ENCODE measurements around the gene DMD. TPM values are rescaled to one million over a fixed set of nuclear protein-coding genes. Genes with fewer than 3 reads are reported as not detected.

Gene DMD
- total RNA-seq, 4 donors from 2014 or later: 18.7 to 69.5 (median 38.5) TPM

- DNase-seq (ENCODE audit: low spot score in 2 of 2): no peak
- Histone ChIP-seq H3K4me3 (no peak overlapping the region), H3K27me3 (no peaks in the 10 kb centered on the region), H3K27ac (no peak overlapping the region), H3K9me3 (no peaks in the 10 kb centered on the region), H3K4me1 (no peaks in the 10 kb centered on the region), H3K36me3 (no peaks in the 10 kb centered on the region)
- TF ChIP-seq POLR2A (IDR thresholded peaks at IDR 0.05) (no peak), EP300 (IDR thresholded peaks at IDR 0.05) (no peak), CTCF (IDR thresholded peaks at IDR 0.05) (no peak), POLR2AphosphoS5 (IDR thresholded peaks at IDR 0.05) (no peak)
- 28% methylated on average over 3 of the region's 3 CpGs for WGBS
Observed at GRCh38 chrX:33205321-33205720, 6.0 kb downstream of the DMD start.

- H3K36me3 ChIP-seq: no peaks in the 10 kb centered on the region
- no peak for TF ChIP-seq POLR2AphosphoS5 (IDR thresholded peaks at IDR 0.05)
- TF ChIP-seq CTCF (IDR thresholded peaks at IDR 0.05): no peak
- no peak for TF ChIP-seq EP300 (IDR thresholded peaks at IDR 0.05)
- no peak for TF ChIP-seq POLR2A (IDR thresholded peaks at IDR 0.05)
- no peak overlapping the region for H3K4me3 ChIP-seq
- 41% methylated on average over 5 of the region's 5 CpGs for WGBS
- H3K4me1 ChIP-seq: no peaks in the 10 kb centered on the region
- no peak overlapping the region for H3K27ac ChIP-seq
- DNase-seq (ENCODE audit: low spot score in 2 of 2): no peak
- no peaks in the 10 kb centered on the region for H3K9me3 ChIP-seq
- H3K27me3 ChIP-seq: no peaks in the 10 kb centered on the region
Observed at GRCh38 chrX:33204889-33205288, 6.5 kb downstream of the DMD start.

DNA sequence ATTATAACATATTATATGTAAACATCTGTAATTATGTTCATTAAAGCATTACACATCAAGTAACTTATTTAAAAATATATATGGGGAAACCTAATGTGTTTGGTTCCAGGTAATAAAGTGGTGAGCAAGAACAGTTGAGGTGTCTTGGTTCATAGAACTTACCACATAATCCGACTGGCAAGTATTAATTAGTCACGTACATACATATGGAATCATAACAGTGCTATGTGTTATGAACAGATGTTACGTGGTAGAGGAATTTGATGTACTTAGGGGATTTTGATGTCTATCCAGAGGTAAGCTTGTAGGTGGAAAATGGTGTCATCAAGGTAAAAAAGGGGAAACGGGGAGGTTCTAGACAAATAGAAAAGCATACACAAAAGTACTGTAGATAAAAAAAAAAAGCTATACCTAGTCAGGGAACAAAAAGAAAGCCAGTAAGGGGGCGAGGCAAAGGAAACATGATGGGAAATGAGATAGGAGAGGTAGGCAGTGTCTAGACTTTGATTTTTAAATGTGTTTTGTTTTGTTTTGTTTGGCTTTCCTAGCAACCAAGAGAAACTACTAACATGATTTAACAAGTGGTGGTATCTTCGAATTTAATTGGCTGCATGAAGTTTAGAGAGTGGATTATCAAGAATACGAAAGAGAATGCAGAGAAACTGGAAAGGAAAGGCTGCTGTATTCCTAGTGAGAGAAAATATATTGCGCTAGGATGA is 12.6 kb downstream of the DMD start:
- DNase-seq (ENCODE audit: low spot score in 2 of 2): no peak
- Histone ChIP-seq H3K4me3 (no peak overlapping the region), H3K36me3 (no peaks in the 10 kb centered on the region), H3K9me3 (no peaks in the 10 kb centered on the region), H3K27me3 (no peaks in the 10 kb centered on the region), H3K4me1 (no peaks in the 10 kb centered on the region), H3K27ac (no peak overlapping the region)
- TF ChIP-seq CTCF (IDR thresholded peaks at IDR 0.05) (no peak), POLR2AphosphoS5 (IDR thresholded peaks at IDR 0.05) (no peak), EP300 (IDR thresholded peaks at IDR 0.05) (no peak), POLR2A (IDR thresholded peaks at IDR 0.05) (no peak)
- 48% methylated on average over 8 of the region's 8 CpGs for WGBS

- no peak for TF ChIP-seq EP300 (IDR thresholded peaks at IDR 0.05)
- TF ChIP-seq POLR2A (IDR thresholded peaks at IDR 0.05): no peak
- TF ChIP-seq CTCF (IDR thresholded peaks at IDR 0.05): no peak
- no peak for TF ChIP-seq POLR2AphosphoS5 (IDR thresholded peaks at IDR 0.05)
- WGBS: 73% methylated on average over 1 of the region's 1 CpG
- H3K27ac ChIP-seq: no peak overlapping the region
Observed at GRCh38 chrX:33195698-33196097, 15.7 kb downstream of the DMD start.

DNA sequence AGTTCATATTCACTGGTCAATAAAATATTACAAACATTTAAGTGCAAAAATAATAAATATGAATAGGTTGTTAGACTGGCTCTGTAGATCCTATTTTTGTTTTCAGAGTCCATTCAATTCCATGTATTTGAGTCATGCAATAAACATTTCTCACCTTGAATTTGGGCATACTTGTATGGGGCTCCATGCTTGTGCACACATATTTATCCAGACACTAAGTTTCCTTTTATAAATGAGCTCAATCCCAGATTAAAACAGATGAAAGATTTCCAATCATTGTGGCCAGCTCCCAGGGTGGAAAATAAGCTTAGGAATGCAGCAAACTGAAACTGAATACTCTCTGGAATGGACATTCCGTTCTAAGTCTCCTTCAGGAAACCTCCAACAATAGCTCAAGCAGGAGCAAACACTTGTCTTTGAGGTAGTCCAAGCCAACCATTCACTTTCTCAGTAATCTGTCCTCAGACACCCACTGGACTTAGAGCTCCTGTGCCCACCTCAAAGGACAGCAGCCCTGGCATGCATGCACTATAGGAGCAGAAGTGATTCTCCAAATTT is 16.4 kb downstream of the DMD start:
- Histone ChIP-seq H3K4me1 (no peaks in the 10 kb centered on the region), H3K4me3 (no peak overlapping the region), H3K9me3 (no peaks in the 10 kb centered on the region), H3K36me3 (no peaks in the 10 kb centered on the region), H3K27me3 (no peaks in the 10 kb centered on the region), H3K27ac (peak overlapping the region; percentile 51)
- DNase-seq (ENCODE audit: low spot score in 2 of 2): no peak
- WGBS: 53% methylated on average over 1 of the region's 1 CpG
- TF ChIP-seq CTCF (IDR thresholded peaks at IDR 0.05) (no peak), POLR2AphosphoS5 (IDR thresholded peaks at IDR 0.05) (no peak), POLR2A (IDR thresholded peaks at IDR 0.05) (no peak), EP300 (IDR thresholded peaks at IDR 0.05) (no peak)

More at GRCh38 chrX:33195698-33196097, 15.7 kb downstream of the DMD start:
- Histone ChIP-seq H3K4me1 (no peaks in the 10 kb centered on the region), H3K9me3 (no peaks in the 10 kb centered on the region), H3K27me3 (no peaks in the 10 kb centered on the region), H3K36me3 (no peaks in the 10 kb centered on the region), H3K4me3 (no peak overlapping the region)
- DNase-seq (ENCODE audit: low spot score in 2 of 2): no peak
